Astrocyte (in vitro differentiated cells and primary cell): Measurements from ENCODE around the gene FBXO10.

Experiments used
- CTCF ChIP-seq: IDR thresholded peaks from 2 replicates; pipeline ENCODE4 v1.5.1; 2011; ENCODE audit warnings: low read depth, mild to moderate bottlenecking, inconsistent platforms, low read length, moderate library complexity; ENCODE audit not compliant: insufficient read depth
- EZH2 ChIP-seq: IDR thresholded peaks from 2 replicates; pipeline ENCODE4 v1.6.1; 2012; ENCODE audit warnings: mild to moderate bottlenecking, low read length, inconsistent platforms; ENCODE audit not compliant: insufficient read depth

- TF ChIP-seq CTCF = no peak
- TF ChIP-seq EZH2 = no peak
Observed at GRCh38 chr9:37587521-37587920, 11.3 kb upstream of the FBXO10 start.
